Endometrial microvascular endothelial cells (primary cell): ENCODE data around the gene TSR1. TPM values are rescaled to one million over a fixed set of nuclear protein-coding genes. Genes with fewer than 3 reads are reported as not detected.

Experiments
- in situ Hi-C: cut with HindIII; loops from 2 replicates; pipeline ENCODE4 v1.10.0; 2017; ENCODE audit warnings: low sequenced_read_pairs, low pct_unique_long_range_greater_than_20kb; ENCODE audit errors: inconsistent ontology term
- total RNA-seq: library from RNA; depleted of rRNA; stranded (reverse); fragments of >200 nt; gene quantifications from one replicate; pipeline ENCODE4 v1.2.3, GENCODE V29; 2015; ENCODE audit errors: inconsistent ontology term

TSR1 gene
- total RNA-seq, 1 donor from 2014 or later, result 84.2 TPM

DNA sequence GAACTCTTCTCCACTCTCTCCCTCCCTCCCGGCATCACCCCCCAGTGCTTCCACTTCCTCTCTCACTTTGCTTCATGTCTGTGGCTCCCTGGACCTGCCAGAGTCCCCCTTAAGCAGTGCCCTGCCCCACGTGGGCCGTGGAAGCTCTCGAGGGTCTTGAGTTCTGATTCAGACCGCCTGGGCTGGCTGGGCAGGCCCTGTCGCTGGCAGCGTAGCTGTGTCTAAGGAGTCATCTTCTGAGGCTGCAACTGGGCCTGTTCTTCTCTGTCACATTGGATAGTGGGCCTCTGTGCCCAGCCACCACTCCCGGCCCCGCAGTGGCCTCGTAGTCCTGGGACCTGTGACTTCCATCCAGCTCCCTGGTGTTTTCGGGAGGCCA, 33.9 kb upstream of the TSR1 start:
- in situ Hi-C loops, result no loop called here

DNA sequence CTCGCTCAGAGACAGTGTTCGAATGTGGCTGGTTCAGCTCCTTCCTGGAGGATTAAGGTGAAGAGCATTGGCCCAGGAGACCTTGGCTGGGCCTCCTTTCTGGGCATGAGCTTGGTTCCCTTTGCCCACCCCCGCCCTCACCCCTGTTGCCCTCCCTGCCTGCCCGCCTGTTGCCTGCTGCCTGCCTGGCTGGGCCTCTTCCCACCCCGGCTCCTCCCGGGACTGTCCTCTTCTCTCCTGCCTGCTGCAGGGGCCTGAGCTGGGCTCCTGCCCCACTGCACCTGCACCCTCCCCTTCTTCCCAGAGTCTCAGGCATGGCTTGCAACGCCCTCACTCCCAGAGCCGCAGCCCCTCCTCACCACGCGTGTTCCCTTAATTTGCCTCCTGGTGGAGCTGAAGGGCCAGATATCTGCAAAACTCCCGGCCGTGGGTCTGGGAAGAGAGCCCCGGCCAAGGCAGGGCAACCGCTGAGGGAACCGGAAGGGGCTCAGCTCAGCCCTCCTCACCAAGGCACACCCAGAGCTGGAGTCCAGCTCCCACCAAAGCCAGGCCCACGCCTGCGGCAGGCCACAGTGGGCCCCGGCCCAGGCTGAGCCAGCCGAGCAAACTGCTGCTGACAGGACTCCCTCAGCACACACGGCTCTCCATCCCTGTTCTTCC, 33.4 kb upstream of the TSR1 start:
- in situ Hi-C loops, result no loop called here

GRCh38 chr17:2369039-2369438, 32.8 kb upstream of the TSR1 start:
- in situ Hi-C loops, result no loop called here

DNA sequence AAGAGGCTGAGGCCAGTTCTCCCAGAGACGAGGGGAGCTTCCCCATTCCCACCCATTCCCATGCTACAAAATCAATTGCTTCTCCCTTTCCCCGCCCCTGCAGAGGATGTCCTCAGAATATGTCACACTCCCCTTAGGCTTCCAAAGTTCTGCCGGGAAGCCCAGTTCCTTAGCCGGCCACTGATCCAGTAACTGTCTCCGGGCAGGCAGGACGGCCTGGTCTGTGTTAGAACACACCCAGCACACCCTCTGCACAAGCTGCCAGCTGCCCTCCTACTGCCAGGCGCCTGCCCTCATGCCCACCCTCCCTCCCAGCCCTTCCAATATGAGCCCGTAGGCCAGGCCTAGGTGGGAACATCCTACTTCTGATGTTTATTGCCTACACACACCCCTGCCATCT, 32.1 kb upstream of the TSR1 start:
- in situ Hi-C loops, result no loop called here

GRCh38 chr17:2366747-2367494, 30.7 kb upstream of the TSR1 start:
- in situ Hi-C loops, result no loop called here

- in situ Hi-C loops, result no loop called here
These were observed 28.9 kb upstream of the TSR1 start for GRCh38 chr17:2365132-2365531.

GRCh38 chr17:2364763-2365116, 28.5 kb upstream of the TSR1 start:
- in situ Hi-C loops, result no loop called here

- in situ Hi-C loops, result no loop called here
These were observed 27.9 kb upstream of the TSR1 start for GRCh38 chr17:2363851-2364762.

GRCh38 chr17:2363318-2363717, 27.1 kb upstream of the TSR1 start:
- in situ Hi-C loops, result no loop called here

DNA sequence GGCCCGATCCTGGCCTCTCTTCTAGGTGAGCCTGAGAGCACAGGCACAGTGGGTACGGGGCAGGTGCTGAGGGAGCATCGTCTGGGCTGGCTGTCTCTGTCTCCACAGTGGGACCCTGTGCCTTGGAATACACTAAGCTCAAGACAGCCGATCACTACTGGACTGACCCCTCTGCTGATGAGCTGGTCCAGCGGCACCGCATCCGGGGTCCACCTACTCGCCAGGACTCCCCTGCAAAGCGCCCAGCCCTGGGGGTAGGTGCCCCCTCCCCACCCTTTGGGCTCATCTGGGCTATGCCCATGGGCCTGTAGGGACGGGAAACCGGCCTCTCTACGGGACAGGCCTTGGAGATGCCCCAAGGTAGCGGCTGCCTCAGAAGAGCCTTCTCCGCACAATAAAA, 26.6 kb upstream of the TSR1 start:
- in situ Hi-C loops, result no loop called here

- in situ Hi-C loops, result no loop called here
These were observed 26.2 kb upstream of the TSR1 start for GRCh38 chr17:2362416-2362815.

GRCh38 chr17:2362016-2362415, 25.8 kb upstream of the TSR1 start:
- in situ Hi-C loops, result no loop called here

DNA sequence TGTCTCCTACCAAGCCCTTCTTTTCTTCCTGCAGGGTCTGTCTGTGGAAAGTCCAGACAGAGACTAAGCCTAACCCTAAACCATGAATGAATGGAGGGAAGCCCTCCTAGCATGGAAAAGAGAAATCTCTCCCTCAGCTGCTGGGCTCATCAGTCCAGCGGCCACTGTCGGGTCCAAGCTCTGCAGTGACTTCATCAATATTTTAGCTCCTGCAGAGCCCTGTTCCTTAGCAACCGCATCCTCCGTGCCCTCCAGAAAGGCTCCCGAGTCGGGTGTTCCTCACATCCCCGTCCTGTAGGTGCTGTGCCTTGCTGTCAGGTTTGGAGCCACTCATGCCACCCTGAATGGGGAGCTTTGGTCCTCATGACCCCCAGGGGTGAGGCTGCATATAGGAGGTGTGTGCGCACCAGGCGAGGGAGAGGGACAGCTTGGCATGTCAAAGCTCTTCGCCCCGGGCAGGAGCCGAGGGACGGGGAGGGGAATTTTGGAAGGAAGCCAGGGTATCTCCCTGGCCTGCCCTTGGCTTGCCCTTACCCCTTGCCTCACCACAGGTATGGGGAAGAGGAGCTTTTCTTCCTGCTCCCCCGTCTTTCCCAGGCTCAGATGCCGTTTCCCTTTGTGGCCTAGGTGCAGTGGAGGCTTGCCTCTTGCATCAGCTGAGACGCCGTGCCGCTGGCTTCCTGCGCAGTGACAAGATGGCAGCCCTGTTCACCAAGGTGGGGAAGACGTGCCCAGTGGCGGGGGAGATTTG, 24.9 kb upstream of the TSR1 start:
- in situ Hi-C loops, result no loop called here

GRCh38 chr17:2357931-2358434, 21.7 kb upstream of the TSR1 start:
- in situ Hi-C loops, result no loop called here

GRCh38 chr17:2357237-2357636, 21.0 kb upstream of the TSR1 start:
- in situ Hi-C loops, result no loop called here

GRCh38 chr17:2354311-2354710, 18.1 kb upstream of the TSR1 start:
- in situ Hi-C loops, result no loop called here

DNA sequence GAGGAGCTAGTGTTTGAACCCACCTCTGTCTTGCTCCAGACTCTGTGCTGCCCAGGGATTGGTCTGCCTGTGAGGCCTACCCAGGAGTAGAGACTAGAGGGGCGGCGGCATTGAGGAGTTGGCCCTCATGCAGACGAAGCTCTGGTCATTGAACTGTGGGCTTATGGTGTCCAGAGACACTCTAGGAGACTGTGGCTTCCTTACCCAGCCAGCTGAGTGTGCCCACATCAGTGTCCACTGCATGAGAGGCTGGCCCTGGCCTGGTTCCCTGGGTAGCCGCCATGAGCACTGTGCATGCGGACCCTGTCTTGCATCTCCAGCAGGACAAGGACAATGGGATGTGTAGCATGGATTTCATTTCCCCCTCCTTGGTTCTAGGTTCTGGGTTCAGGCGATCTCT, 15.0 kb upstream of the TSR1 start:
- in situ Hi-C loops, result no loop called here

- in situ Hi-C loops, result no loop called here
These were observed 11.8 kb upstream of the TSR1 start for GRCh38 chr17:2347805-2348685.
